RKO (cell line): ENCODE results near the gene DPEP3.
"Not testable (repeated sequence)": the region's sequence is repeated elsewhere in the genome, so short reads cannot be mapped to it uniquely, and the experiment has no call there.

Experiments used
- DNase-seq: peaks from one replicate; pipeline ENCODE4 v3.0.0-alpha.2; 2016; ENCODE audit warnings: low spot score

Gene DPEP3

GRCh38 chr16:67993207-67994039 lies 13.1 kb upstream of the DPEP3 start:
- peak; percentile 79 for DNase-seq

- DNase-seq: no peak
These were observed 12.4 kb upstream of the DPEP3 start for GRCh38 chr16:67992661-67993206.

GRCh38 chr16:67990018-67990386 lies 9.7 kb upstream of the DPEP3 start:
- no peak for DNase-seq

- no peak for DNase-seq
These were observed 9.2 kb upstream of the DPEP3 start for GRCh38 chr16:67989322-67990017.

- no peak for DNase-seq
These were observed 8.4 kb upstream of the DPEP3 start for GRCh38 chr16:67988675-67989074.

- DNase-seq: no peak
These were observed 7.3 kb upstream of the DPEP3 start for GRCh38 chr16:67987460-67988160.

GRCh38 chr16:67986949-67987348 lies 6.7 kb upstream of the DPEP3 start:
- DNase-seq: no peak

GRCh38 chr16:67982011-67982696 lies 1.9 kb upstream of the DPEP3 start:
- DNase-seq: no peak

GRCh38 chr16:67977469-67978227 lies 2.7 kb downstream of the DPEP3 start:
- no peak for DNase-seq

GRCh38 chr16:67977005-67977404 lies 3.3 kb downstream of the DPEP3 start:
- DNase-seq: no peak

GRCh38 chr16:67976205-67976604 lies 4.1 kb downstream of the DPEP3 start:
- no peak for DNase-seq

GRCh38 chr16:67975321-67976105 lies 4.8 kb downstream of the DPEP3 start:
- no peak for DNase-seq

GRCh38 chr16:67972285-67972684 lies 8.0 kb downstream of the DPEP3 start:
- not testable (repeated sequence) for DNase-seq

- DNase-seq: no peak
These were observed 9.2 kb downstream of the DPEP3 start for GRCh38 chr16:67971111-67971510.

GRCh38 chr16:67969254-67970039 lies 10.9 kb downstream of the DPEP3 start:
- DNase-seq: no peak

- DNase-seq: peak; percentile 88
These were observed 11.7 kb downstream of the DPEP3 start, which contains the start of gene SLC12A4 for GRCh38 chr16:67968400-67969253. Gene SLC12A4, minus strand, starts transcription at chr16:67968637. Its CDS starts 84 bp downstream, at chr16:67968553.

- DNase-seq: no peak
These were observed 12.3 kb downstream of the DPEP3 start for GRCh38 chr16:67967958-67968399.

GRCh38 chr16:67967183-67967957 lies 12.9 kb downstream of the DPEP3 start:
- DNase-seq: peak; percentile 86
